ENCODE measurements around the gene FMN1. TPM values are rescaled to one million over a fixed set of nuclear protein-coding genes. Genes with fewer than 3 reads are reported as not detected.

Gene FMN1
- total RNA-seq, 2 donors from 2014 or later = 26.9 to 27.5 TPM

DNA sequence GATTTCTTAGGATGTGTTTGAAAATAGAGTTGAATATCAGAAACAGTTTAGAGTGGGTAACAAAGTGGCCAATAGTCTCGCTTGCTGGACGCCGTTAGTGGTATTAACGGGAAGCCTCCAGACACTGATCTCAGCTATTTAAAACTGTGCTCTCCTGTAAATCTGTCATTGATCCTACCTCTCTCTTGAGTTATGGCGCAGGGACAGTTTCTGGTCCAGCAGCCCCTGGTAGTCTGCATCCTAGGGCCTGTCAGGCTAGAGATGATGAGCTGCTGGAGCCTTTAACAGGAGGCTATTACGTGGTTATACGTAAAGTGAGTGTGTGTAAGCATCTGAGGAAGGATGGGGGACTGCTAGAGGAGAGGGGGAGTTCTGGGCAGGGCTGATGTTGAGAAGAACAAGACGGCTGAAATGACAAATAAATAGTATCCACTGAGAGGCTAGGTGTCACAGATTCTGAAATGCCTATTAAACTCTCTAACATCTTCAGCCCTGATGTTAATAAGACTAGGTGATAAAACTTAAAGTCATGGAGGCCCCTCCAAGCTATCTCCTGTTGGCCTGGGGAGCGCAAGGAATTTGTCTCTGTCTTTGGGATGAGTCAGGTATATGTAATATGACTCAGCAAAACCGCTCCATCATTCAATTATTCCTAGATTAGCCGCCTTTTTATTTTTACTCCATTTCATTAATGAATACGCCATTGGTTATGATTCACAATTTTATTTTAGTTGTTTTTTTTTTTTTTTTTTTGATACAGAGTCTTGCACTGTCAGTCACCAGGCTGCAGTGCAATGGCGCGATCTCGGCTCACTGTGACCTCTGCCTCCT lies 321.0 kb downstream of the FMN1 start:
- ATAC-seq (ENCODE audit: insufficient number of reproducible peaks, low FRiP score, low read depth) (no peak), DNase-seq (ENCODE audit: low spot score) (no peak)
- peaks cover 3 to 18% of the 10 kb centered on the region in 2 donors for H3K4me1 ChIP-seq (ENCODE audit: control insufficient read depth in 1 of 2, low read depth in 2 of 2)
- no peak overlapping the region for H3K27ac ChIP-seq
- no peaks in the 10 kb centered on the region for H3K9me3 ChIP-seq
- H3K27me3 ChIP-seq (replicated peaks; ENCODE audit: insufficient read depth) = no peaks in the 10 kb centered on the region
- TF ChIP-seq, protein P1, sequence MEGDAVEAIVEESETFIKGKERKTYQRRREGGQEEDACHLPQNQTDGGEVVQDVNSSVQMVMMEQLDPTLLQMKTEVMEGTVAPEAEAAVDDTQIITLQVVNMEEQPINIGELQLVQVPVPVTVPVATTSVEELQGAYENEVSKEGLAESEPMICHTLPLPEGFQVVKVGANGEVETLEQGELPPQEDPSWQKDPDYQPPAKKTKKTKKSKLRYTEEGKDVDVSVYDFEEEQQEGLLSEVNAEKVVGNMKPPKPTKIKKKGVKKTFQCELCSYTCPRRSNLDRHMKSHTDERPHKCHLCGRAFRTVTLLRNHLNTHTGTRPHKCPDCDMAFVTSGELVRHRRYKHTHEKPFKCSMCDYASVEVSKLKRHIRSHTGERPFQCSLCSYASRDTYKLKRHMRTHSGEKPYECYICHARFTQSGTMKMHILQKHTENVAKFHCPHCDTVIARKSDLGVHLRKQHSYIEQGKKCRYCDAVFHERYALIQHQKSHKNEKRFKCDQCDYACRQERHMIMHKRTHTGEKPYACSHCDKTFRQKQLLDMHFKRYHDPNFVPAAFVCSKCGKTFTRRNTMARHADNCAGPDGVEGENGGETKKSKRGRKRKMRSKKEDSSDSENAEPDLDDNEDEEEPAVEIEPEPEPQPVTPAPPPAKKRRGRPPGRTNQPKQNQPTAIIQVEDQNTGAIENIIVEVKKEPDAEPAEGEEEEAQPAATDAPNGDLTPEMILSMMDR (IDR thresholded peaks at IDR 0.05) = no peak
- no peak overlapping the region for H3K4me3 ChIP-seq
- H3K36me3 ChIP-seq = no peaks in the 10 kb centered on the region

DNA sequence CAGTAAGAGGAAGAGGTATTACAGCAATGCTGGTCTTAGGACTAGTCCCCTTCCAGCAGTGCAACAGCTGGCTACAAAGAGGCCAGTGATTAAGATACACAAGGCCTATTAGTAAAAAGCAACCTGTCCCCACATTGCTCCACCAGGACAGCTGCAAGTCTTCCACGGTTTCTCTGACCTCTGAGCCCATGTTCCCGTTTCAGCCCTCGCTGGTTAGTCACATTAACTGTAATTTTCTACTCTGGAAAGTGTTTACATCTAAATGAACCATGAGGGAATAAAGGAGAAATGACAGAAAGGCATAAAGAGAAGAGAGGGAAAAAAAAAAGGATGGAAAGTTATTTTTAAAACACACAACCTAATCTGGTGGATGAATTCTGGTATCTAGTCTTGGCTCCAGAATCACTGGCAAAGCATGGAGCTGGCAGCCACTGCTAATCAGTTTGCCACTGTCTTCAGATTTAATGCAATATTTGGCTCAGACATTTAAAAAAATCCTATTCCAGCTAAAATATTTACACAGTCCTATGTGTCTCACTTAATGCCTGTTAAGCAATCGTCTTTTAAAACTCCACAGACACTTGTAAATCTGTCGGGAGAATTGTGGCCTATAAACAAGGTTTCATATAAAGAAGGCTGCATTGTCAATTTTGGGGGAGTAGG lies 321.8 kb downstream of the FMN1 start:
- DNase-seq (ENCODE audit: low spot score) (no peak), ATAC-seq (ENCODE audit: insufficient number of reproducible peaks, low FRiP score, low read depth) (peak; percentile 25)
- Histone ChIP-seq H3K36me3 (no peaks in the 10 kb centered on the region), H3K27ac (no peak overlapping the region), H3K9me3 (no peaks in the 10 kb centered on the region), H3K27me3 (replicated peaks; ENCODE audit: insufficient read depth) (no peaks in the 10 kb centered on the region), H3K4me1 (ENCODE audit: control insufficient read depth in 1 of 2, low read depth in 2 of 2) (peaks cover 3 to 14% of the 10 kb centered on the region in 2 donors), H3K4me3 (no peak overlapping the region)
- TF ChIP-seq, protein P1 (IDR thresholded peaks at IDR 0.05) = no peak

DNA sequence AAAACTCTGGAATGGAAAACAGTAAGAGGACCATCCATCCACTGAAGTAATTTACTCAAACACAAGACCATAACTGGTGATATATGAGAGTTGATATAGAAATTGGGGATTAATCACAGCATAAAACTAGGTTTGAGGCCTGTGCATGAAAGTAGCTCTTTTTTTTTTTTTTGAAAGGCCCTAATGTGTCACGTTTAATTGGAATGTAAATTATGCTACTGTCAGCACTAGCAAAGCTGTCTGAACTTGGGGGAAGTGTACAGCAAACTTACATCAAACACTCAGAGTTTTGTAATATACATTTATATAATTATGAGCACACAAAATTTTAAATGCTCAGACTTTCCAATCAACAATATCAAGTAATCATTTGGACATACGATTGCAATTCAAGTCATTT lies 322.6 kb downstream of the FMN1 start:
- DNase-seq (ENCODE audit: low spot score) = no peak
- Histone ChIP-seq H3K27me3 (replicated peaks; ENCODE audit: insufficient read depth) (no peaks in the 10 kb centered on the region), H3K4me3 (no peak overlapping the region), H3K36me3 (no peaks in the 10 kb centered on the region), H3K9me3 (no peaks in the 10 kb centered on the region), H3K27ac (no peak overlapping the region), H3K4me1 (ENCODE audit: control insufficient read depth in 1 of 2, low read depth in 2 of 2) (peaks cover 0 to 14% of the 10 kb centered on the region in 2 donors)
- ATAC-seq (ENCODE audit: insufficient number of reproducible peaks, low FRiP score, low read depth) = no peak
- TF ChIP-seq, protein P1 (IDR thresholded peaks at IDR 0.05) = no peak

DNA sequence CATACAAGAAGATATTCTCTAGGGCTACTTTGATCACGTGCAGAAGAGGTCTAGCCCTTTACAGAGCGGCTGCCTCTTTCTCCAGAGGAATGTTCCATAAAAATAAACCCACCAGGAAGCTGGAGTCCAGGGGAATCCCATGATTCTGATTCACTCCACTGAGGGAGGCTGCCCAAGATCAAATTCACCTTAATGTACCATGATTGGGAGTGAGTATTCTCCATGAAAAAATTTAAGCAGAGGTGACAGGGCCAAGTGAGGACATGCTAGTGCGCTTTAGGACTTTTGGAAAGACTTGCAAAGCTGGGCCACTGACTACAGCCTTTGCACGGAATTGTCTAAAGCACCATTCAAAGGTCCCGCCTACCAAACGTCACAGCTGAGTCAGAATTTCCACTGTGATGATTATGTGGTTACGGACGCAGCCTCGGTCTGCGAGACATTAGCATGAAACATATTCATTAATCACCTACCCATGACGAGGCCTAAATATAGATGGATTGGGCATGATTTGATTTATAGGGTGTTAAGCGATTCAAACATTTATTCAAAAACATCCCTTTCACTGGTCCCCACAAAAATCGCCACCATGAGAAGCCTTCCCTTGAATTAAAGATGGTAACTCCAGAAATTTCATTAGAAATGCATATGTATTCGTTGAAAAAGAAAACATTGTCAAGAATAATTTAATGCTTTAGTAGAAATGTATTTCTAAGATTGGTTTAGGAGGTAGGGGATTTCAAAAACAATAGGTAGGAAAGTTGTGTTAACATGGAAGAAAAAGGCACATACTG lies 324.1 kb downstream of the FMN1 start:
- Histone ChIP-seq H3K27me3 (replicated peaks; ENCODE audit: insufficient read depth) (no peaks in the 10 kb centered on the region), H3K36me3 (no peaks in the 10 kb centered on the region), H3K27ac (no peak overlapping the region), H3K4me3 (no peak overlapping the region), H3K9me3 (no peaks in the 10 kb centered on the region), H3K4me1 (ENCODE audit: control insufficient read depth in 1 of 2, low read depth in 2 of 2) (peaks cover 0 to 14% of the 10 kb centered on the region in 2 donors)
- TF ChIP-seq, protein P1 (IDR thresholded peaks at IDR 0.05) = no peak
- no peak for ATAC-seq (ENCODE audit: insufficient number of reproducible peaks, low FRiP score, low read depth)
- DNase-seq (ENCODE audit: low spot score) = no peak

DNA sequence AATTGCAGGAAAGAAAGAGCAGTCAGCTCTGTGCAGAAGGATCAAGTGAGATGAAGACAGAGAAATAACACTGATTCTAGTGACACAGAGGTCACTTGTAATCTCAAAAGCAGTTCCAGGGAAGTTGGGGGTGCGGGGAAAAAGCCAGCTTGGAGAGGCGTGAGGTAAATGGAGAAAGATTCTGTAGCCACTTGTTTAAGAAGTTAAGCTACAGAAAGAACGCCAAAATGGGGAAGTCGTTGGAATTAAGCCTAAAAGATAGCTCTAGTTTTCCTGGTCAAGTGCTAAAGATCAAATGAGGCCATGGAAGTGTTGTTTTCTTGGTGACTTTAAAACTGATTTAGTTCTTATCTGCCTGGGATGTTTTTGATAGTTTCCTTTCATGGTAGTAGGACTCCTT lies 324.7 kb downstream of the FMN1 start:
- H3K4me1 ChIP-seq (ENCODE audit: control insufficient read depth in 1 of 2, low read depth in 2 of 2) = peaks cover 0 to 14% of the 10 kb centered on the region in 2 donors
- H3K9me3 ChIP-seq = no peaks in the 10 kb centered on the region

More for the DNA sequence above, 324.7 kb downstream of the FMN1 start:
- no peaks in the 10 kb centered on the region for H3K36me3 ChIP-seq
- TF ChIP-seq, protein P1 (IDR thresholded peaks at IDR 0.05) = no peak
- no peaks in the 10 kb centered on the region for H3K27me3 ChIP-seq (replicated peaks; ENCODE audit: insufficient read depth)
- ATAC-seq (ENCODE audit: insufficient number of reproducible peaks, low FRiP score, low read depth) (no peak), DNase-seq (ENCODE audit: low spot score) (no peak)
- no peak overlapping the region for H3K27ac ChIP-seq
- no peak overlapping the region for H3K4me3 ChIP-seq
